ENCODE results near the gene AAMP.

DNA sequence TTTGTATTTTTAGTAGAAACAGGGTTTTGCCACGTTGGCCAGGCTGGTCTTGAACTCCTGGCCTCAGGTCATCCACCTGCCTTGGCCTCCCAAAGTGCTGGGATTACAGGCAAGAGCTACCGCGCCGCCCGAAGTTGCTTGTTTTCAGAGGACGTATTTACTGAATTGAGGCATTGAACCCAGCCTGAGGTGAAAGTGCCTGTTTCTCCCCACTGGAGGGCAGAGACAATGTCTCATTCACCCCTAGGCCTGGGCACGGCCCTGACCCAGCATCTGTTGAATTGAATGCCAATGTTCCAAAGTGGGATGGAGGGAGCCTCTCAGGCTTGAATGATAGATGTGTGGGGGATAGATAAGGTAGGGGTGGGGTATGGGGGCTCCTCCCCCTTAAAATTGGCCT, 26.9 kb upstream of the AAMP start:
- TF ChIP-seq, protein P1, sequence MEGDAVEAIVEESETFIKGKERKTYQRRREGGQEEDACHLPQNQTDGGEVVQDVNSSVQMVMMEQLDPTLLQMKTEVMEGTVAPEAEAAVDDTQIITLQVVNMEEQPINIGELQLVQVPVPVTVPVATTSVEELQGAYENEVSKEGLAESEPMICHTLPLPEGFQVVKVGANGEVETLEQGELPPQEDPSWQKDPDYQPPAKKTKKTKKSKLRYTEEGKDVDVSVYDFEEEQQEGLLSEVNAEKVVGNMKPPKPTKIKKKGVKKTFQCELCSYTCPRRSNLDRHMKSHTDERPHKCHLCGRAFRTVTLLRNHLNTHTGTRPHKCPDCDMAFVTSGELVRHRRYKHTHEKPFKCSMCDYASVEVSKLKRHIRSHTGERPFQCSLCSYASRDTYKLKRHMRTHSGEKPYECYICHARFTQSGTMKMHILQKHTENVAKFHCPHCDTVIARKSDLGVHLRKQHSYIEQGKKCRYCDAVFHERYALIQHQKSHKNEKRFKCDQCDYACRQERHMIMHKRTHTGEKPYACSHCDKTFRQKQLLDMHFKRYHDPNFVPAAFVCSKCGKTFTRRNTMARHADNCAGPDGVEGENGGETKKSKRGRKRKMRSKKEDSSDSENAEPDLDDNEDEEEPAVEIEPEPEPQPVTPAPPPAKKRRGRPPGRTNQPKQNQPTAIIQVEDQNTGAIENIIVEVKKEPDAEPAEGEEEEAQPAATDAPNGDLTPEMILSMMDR (IDR thresholded peaks at IDR 0.05), result no peak
- TF ChIP-seq, protein P2, sequence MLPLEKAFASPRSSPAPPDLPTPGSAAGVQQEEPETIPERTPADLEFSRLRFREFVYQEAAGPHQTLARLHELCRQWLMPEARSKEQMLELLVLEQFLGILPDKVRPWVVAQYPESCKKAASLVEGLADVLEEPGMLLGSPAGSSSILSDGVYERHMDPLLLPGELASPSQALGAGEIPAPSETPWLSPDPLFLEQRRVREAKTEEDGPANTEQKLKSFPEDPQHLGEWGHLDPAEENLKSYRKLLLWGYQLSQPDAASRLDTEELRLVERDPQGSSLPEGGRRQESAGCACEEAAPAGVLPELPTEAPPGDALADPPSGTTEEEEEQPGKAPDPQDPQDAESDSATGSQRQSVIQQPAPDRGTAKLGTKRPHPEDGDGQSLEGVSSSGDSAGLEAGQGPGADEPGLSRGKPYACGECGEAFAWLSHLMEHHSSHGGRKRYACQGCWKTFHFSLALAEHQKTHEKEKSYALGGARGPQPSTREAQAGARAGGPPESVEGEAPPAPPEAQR (CRISPR knock-in tag; IDR thresholded peaks at IDR 0.05), result no peak
- TF ChIP-seq ZNF423 (CRISPR knock-in tag; IDR thresholded peaks at IDR 0.05) (no peak), KAT7 (CRISPR knock-in tag; IDR thresholded peaks at IDR 0.05; ENCODE audit: borderline replicate concordance) (no peak), NFATC4 (CRISPR knock-in tag; IDR thresholded peaks at IDR 0.05) (no peak), SP1 (CRISPR knock-in tag; conservative IDR thresholded peaks at IDR 0.05) (no peak), CREB1 (CRISPR knock-in tag; IDR thresholded peaks at IDR 0.05) (no peak), NR2C2 (CRISPR knock-in tag; IDR thresholded peaks at IDR 0.05) (no peak), FOXK1 (CRISPR knock-in tag; IDR thresholded peaks at IDR 0.05) (no peak), GTF2I (CRISPR knock-in tag; conservative IDR thresholded peaks at IDR 0.05) (no peak), ZBTB21 (CRISPR knock-in tag; IDR thresholded peaks at IDR 0.05; ENCODE audit: borderline replicate concordance) (no peak)
- TF ChIP-seq, protein P3, sequence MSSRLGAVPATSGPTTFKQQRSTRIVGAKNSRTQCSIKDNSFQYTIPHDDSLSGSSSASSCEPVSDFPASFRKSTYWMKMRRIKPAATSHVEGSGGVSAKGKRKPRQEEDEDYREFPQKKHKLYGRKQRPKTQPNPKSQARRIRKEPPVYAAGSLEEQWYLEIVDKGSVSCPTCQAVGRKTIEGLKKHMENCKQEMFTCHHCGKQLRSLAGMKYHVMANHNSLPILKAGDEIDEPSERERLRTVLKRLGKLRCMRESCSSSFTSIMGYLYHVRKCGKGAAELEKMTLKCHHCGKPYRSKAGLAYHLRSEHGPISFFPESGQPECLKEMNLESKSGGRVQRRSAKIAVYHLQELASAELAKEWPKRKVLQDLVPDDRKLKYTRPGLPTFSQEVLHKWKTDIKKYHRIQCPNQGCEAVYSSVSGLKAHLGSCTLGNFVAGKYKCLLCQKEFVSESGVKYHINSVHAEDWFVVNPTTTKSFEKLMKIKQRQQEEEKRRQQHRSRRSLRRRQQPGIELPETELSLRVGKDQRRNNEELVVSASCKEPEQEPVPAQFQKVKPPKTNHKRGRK (CRISPR knock-in tag; IDR thresholded peaks at IDR 0.05; ENCODE audit: borderline replicate concordance), result no peak
- TF ChIP-seq, protein P4, sequence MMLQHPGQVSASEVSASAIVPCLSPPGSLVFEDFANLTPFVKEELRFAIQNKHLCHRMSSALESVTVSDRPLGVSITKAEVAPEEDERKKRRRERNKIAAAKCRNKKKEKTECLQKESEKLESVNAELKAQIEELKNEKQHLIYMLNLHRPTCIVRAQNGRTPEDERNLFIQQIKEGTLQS (CRISPR knock-in tag; conservative IDR thresholded peaks at IDR 0.05), result no peak
- TF ChIP-seq, protein P5, sequence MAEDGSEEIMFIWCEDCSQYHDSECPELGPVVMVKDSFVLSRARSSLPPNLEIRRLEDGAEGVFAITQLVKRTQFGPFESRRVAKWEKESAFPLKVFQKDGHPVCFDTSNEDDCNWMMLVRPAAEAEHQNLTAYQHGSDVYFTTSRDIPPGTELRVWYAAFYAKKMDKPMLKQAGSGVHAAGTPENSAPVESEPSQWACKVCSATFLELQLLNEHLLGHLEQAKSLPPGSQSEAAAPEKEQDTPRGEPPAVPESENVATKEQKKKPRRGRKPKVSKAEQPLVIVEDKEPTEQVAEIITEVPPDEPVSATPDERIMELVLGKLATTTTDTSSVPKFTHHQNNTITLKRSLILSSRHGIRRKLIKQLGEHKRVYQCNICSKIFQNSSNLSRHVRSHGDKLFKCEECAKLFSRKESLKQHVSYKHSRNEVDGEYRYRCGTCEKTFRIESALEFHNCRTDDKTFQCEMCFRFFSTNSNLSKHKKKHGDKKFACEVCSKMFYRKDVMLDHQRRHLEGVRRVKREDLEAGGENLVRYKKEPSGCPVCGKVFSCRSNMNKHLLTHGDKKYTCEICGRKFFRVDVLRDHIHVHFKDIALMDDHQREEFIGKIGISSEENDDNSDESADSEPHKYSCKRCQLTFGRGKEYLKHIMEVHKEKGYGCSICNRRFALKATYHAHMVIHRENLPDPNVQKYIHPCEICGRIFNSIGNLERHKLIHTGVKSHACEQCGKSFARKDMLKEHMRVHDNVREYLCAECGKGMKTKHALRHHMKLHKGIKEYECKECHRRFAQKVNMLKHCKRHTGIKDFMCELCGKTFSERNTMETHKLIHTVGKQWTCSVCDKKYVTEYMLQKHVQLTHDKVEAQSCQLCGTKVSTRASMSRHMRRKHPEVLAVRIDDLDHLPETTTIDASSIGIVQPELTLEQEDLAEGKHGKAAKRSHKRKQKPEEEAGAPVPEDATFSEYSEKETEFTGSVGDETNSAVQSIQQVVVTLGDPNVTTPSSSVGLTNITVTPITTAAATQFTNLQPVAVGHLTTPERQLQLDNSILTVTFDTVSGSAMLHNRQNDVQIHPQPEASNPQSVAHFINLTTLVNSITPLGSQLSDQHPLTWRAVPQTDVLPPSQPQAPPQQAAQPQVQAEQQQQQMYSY (CRISPR knock-in tag; IDR thresholded peaks at IDR 0.05), result no peak
